ENCODE data around the gene NPR1. TPM values are rescaled to one million over a fixed set of nuclear protein-coding genes. Genes with fewer than 3 reads are reported as not detected.
"Not testable (repeated sequence)": the region's sequence is repeated elsewhere in the genome, so short reads cannot be mapped to it uniquely, and the experiment has no call there.

NPR1 gene
- total RNA-seq, 1 donor from 2014 or later = 10.4 TPM

GRCh38 chr1:153639280-153639679, 39.2 kb upstream of the NPR1 start:
- Histone ChIP-seq H3K36me3 (peaks cover 92% of the 10 kb centered on the region), H3K4me1 (peaks cover 100% of the 10 kb centered on the region), H3K27ac (replicated peaks) (peak overlapping the region; percentile 100), H3K27me3 (ENCODE audit: low read depth) (no peaks in the 10 kb centered on the region), H3K4me3 (peak overlapping the region; percentile 88), H3K9me3 (replicated peaks) (no peaks in the 10 kb centered on the region)
- intact Hi-C loops (cut with micrococcal nuclease) = no loop called here
- no peak for TF ChIP-seq CTCF (IDR thresholded peaks at IDR 0.05; ENCODE audit: borderline replicate concordance)
- no peak for DNase-seq

- H3K27me3 ChIP-seq (ENCODE audit: low read depth); DNase-seq; H3K4me3 ChIP-seq; H3K9me3 ChIP-seq (replicated peaks); intact Hi-C loops (cut with micrococcal nuclease): not testable (repeated sequence)
- Histone ChIP-seq H3K27ac (replicated peaks) (peak overlapping the region; percentile 100), H3K36me3 (peaks cover 98% of the 10 kb centered on the region), H3K4me1 (peaks cover 100% of the 10 kb centered on the region)
These were observed 38.3 kb upstream of the NPR1 start for GRCh38 chr1:153640213-153640612.

GRCh38 chr1:153640861-153641260, 37.6 kb upstream of the NPR1 start:
- intact Hi-C loops (cut with micrococcal nuclease) = no loop called here
- H3K4me1 ChIP-seq = peaks cover 97% of the 10 kb centered on the region
- TF ChIP-seq CTCF (IDR thresholded peaks at IDR 0.05; ENCODE audit: borderline replicate concordance) = no peak

GRCh38 chr1:153642161-153642560, 36.3 kb upstream of the NPR1 start:
- intact Hi-C loops (cut with micrococcal nuclease) = no loop called here

More at GRCh38 chr1:153640861-153641260, 37.6 kb upstream of the NPR1 start:
- Histone ChIP-seq H3K36me3 (peaks cover 100% of the 10 kb centered on the region), H3K9me3 (replicated peaks) (no peaks in the 10 kb centered on the region), H3K27ac (replicated peaks) (peak overlapping the region; percentile 100), H3K27me3 (ENCODE audit: low read depth) (no peaks in the 10 kb centered on the region), H3K4me3 (no peak overlapping the region)
- no peak for DNase-seq

GRCh38 chr1:153643100-153643499, 35.4 kb upstream of the NPR1 start:
- Histone ChIP-seq H3K36me3 (peaks cover 89% of the 10 kb centered on the region), H3K4me1 (peaks cover 77% of the 10 kb centered on the region), H3K4me3 (no peak overlapping the region), H3K27ac (replicated peaks) (peak overlapping the region; percentile 6), H3K9me3 (replicated peaks) (no peaks in the 10 kb centered on the region), H3K27me3 (ENCODE audit: low read depth) (no peaks in the 10 kb centered on the region)
- no peak for TF ChIP-seq CTCF (IDR thresholded peaks at IDR 0.05; ENCODE audit: borderline replicate concordance)
- intact Hi-C loops (cut with micrococcal nuclease) = no loop called here
- DNase-seq = no peak

More at GRCh38 chr1:153642161-153642560, 36.3 kb upstream of the NPR1 start:
- TF ChIP-seq CTCF (IDR thresholded peaks at IDR 0.05; ENCODE audit: borderline replicate concordance) = no peak
- H3K27me3 ChIP-seq (ENCODE audit: low read depth) = no peaks in the 10 kb centered on the region
- no peaks in the 10 kb centered on the region for H3K9me3 ChIP-seq (replicated peaks)
- H3K4me1 ChIP-seq = peaks cover 87% of the 10 kb centered on the region
- no peak for DNase-seq
- no peak overlapping the region for H3K4me3 ChIP-seq
- H3K27ac ChIP-seq (replicated peaks) = peak overlapping the region; percentile 21
- H3K36me3 ChIP-seq = peaks cover 99% of the 10 kb centered on the region

GRCh38 chr1:153643816-153644215, 34.7 kb upstream of the NPR1 start:
- Histone ChIP-seq H3K27me3 (ENCODE audit: low read depth) (no peaks in the 10 kb centered on the region), H3K36me3 (peaks cover 82% of the 10 kb centered on the region), H3K4me3 (no peak overlapping the region), H3K4me1 (peaks cover 75% of the 10 kb centered on the region), H3K9me3 (replicated peaks) (no peaks in the 10 kb centered on the region), H3K27ac (replicated peaks) (peak overlapping the region; percentile 55)
- no peak for DNase-seq
- TF ChIP-seq CTCF (IDR thresholded peaks at IDR 0.05; ENCODE audit: borderline replicate concordance) = no peak
- intact Hi-C loops (cut with micrococcal nuclease) = no loop called here
